IPS-15b (cell line): Measurements from ENCODE around the gene ZBTB39.
"Not testable (repeated sequence)": the region's sequence is repeated elsewhere in the genome, so short reads cannot be mapped to it uniquely, and the experiment has no call there.

Experiments used
- H3K27me3 ChIP-seq: one replicate; pipeline ENCODE4 v1.6.1; 2013; ENCODE audit warnings: low read length; ENCODE audit not compliant: control insufficient read depth, insufficient read depth
- H3K36me3 ChIP-seq: one replicate; pipeline ENCODE4 v1.6.1; 2013; ENCODE audit warnings: low read length; ENCODE audit not compliant: control insufficient read depth, insufficient read depth
- H3K4me1 ChIP-seq: one replicate; pipeline ENCODE4 v1.6.1; 2013; ENCODE audit warnings: mild to moderate bottlenecking, low read length; ENCODE audit not compliant: control insufficient read depth, insufficient read depth
- H3K4me3 ChIP-seq: one replicate; pipeline ENCODE4 v1.5.1; 2013; ENCODE audit warnings: low read depth, low read length
- H3K9ac ChIP-seq: one replicate; pipeline ENCODE4 v1.6.1; 2013; ENCODE audit warnings: low read depth, mild to moderate bottlenecking, low read length
- H3K9me3 ChIP-seq: one replicate; pipeline ENCODE4 v1.6.1; 2013; ENCODE audit warnings: mild to moderate bottlenecking, low read length; ENCODE audit not compliant: control insufficient read depth, insufficient read depth

Gene ZBTB39

GRCh38 chr12:57005980-57006808, at the start of gene ZBTB39:
Gene ZBTB39 (minus strand): TSS chr12:57006546. CDS start chr12:57004917, 1,629 bp downstream.
- Histone ChIP-seq H3K4me1 (peaks cover 13% of the 10 kb centered on the region), H3K36me3 (peaks cover 28% of the 10 kb centered on the region), H3K4me3 (peak within 1 kb of the TSS; percentile 83), H3K27me3 (no peaks in the 10 kb centered on the region), H3K9me3 (no peaks in the 10 kb centered on the region), H3K9ac (peak within 1 kb of the TSS; percentile 62)

GRCh38 chr12:57055824-57056223, 49.5 kb upstream of the ZBTB39 start:
- Histone ChIP-seq H3K4me3 (no peak overlapping the region), H3K9me3 (no peaks in the 10 kb centered on the region), H3K36me3 (peaks cover 32% of the 10 kb centered on the region), H3K27me3 (no peaks in the 10 kb centered on the region), H3K9ac (no peak overlapping the region), H3K4me1 (no peaks in the 10 kb centered on the region)

DNA sequence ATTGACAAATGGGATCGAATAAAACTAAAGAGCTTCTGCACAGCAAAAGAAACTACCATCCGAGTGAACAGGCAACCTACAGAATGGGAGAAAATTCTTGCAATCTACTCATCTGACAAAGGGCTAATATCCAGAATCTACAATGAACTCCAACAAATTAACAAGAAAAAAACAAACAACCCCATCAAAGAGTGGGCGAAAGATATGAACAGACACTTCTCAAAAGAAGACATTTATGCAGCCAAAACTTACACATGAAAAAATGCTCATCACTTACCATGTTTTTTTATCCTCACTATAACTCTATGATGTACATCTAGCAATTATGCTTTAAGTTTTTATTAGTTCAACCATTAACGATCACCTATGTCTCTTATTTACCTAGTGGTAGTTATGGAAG, 47.6 kb upstream of the ZBTB39 start:
- not testable (repeated sequence) for H3K9ac ChIP-seq, H3K4me3 ChIP-seq, H3K27me3 ChIP-seq, H3K9me3 ChIP-seq, H3K4me1 ChIP-seq
- H3K36me3 ChIP-seq = peaks cover 14% of the 10 kb centered on the region

GRCh38 chr12:57053146-57053545, 46.8 kb upstream of the ZBTB39 start:
- not testable (repeated sequence) for H3K27me3 ChIP-seq, H3K9me3 ChIP-seq, H3K36me3 ChIP-seq, H3K9ac ChIP-seq, H3K4me3 ChIP-seq, H3K4me1 ChIP-seq

- Histone ChIP-seq H3K4me1 (no peaks in the 10 kb centered on the region), H3K9ac (no peak overlapping the region), H3K9me3 (no peaks in the 10 kb centered on the region), H3K36me3 (no peaks in the 10 kb centered on the region), H3K4me3 (no peak overlapping the region), H3K27me3 (no peaks in the 10 kb centered on the region)
Observed at GRCh38 chr12:57051011-57051410, 44.7 kb upstream of the ZBTB39 start.

- Histone ChIP-seq H3K27me3 (no peaks in the 10 kb centered on the region), H3K4me1 (no peaks in the 10 kb centered on the region), H3K36me3 (no peaks in the 10 kb centered on the region), H3K9ac (no peak within 1 kb of the TSS), H3K9me3 (no peaks in the 10 kb centered on the region), H3K4me3 (no peak within 1 kb of the TSS)
Observed at GRCh38 chr12:57049890-57050289, 43.5 kb upstream of the ZBTB39 start, which contains the start of gene MYO1A. Gene MYO1A (minus strand): TSS chr12:57050129. CDS start chr12:57048323, 1,806 bp downstream.

DNA sequence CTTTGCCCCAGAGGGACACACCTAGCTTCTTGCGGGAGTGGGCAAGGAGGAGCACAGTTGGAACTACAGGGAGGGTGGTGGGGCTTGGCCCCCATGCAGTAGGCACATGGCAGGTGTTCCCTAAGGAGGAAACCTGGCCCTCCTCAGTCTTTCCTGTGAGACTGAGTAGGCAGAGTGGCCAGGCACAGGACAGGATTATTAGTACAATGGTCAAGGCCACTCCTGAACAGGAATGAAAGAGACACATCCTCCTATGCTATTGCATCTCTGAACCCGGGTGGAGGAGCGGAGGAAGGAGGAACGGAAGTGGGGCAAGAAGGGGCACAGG, 42.7 kb upstream of the ZBTB39 start:
- Histone ChIP-seq H3K4me3 (no peak overlapping the region), H3K9me3 (no peaks in the 10 kb centered on the region), H3K4me1 (no peaks in the 10 kb centered on the region), H3K27me3 (no peaks in the 10 kb centered on the region), H3K9ac (no peak overlapping the region), H3K36me3 (no peaks in the 10 kb centered on the region)

- H3K9ac ChIP-seq = no peak overlapping the region
- H3K4me1 ChIP-seq = no peaks in the 10 kb centered on the region
- no peaks in the 10 kb centered on the region for H3K27me3 ChIP-seq
- H3K4me3 ChIP-seq = no peak overlapping the region
- no peaks in the 10 kb centered on the region for H3K9me3 ChIP-seq
- H3K36me3 ChIP-seq = no peaks in the 10 kb centered on the region
Observed at GRCh38 chr12:57048423-57049118, 42.2 kb upstream of the ZBTB39 start.

GRCh38 chr12:57047981-57048380, 41.6 kb upstream of the ZBTB39 start:
- Histone ChIP-seq H3K36me3 (no peaks in the 10 kb centered on the region), H3K4me3 (no peak overlapping the region), H3K4me1 (no peaks in the 10 kb centered on the region), H3K9ac (no peak overlapping the region), H3K27me3 (no peaks in the 10 kb centered on the region), H3K9me3 (no peaks in the 10 kb centered on the region)

DNA sequence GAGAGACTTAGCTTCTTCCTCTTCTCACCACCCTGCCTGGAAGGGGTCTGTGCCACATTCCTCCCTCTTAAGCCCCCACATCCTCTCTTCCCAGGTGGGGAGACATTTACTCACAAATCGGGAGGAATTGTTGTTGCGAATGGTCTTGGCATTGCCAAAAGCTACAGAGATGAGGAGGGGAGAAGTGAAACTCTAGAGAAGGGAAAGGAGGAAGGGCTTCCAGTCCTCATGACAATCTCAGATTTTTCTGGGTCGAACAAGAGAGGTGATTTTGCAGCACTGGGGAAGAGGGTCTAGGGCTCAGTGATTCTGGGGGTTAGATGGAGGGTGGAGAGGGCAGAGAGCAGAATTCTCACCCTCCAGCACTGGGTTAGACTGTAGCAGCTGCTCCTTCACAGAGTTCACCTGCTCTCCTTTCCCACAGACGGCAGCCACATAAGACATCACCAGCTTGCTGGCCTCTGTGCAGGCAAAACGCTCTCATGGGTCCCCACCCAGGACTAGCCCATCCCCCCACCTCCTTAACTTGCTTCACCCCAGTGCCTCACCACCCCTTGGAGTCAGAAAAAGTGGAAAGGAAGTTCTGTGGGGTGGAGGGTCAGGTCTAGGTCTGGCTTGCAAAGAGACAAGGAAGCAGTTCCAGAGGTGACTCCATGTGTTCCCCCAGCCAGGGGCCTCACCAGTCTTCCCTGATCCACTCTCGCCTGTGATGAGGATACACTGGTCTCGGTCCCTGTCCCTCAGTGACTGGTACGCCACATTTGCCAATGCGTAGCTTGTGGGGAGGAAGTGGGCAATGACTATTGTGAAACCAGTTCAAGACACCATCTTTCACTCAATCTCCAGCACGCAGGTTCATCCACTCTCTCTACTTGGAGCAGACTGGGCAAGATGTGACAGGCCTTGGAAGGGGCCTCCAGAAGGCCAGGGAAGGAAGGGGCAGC, 40.9 kb upstream of the ZBTB39 start:
- Histone ChIP-seq H3K9me3 (no peaks in the 10 kb centered on the region), H3K4me1 (no peaks in the 10 kb centered on the region), H3K36me3 (no peaks in the 10 kb centered on the region), H3K9ac (no peak overlapping the region), H3K27me3 (no peaks in the 10 kb centered on the region), H3K4me3 (no peak overlapping the region)

DNA sequence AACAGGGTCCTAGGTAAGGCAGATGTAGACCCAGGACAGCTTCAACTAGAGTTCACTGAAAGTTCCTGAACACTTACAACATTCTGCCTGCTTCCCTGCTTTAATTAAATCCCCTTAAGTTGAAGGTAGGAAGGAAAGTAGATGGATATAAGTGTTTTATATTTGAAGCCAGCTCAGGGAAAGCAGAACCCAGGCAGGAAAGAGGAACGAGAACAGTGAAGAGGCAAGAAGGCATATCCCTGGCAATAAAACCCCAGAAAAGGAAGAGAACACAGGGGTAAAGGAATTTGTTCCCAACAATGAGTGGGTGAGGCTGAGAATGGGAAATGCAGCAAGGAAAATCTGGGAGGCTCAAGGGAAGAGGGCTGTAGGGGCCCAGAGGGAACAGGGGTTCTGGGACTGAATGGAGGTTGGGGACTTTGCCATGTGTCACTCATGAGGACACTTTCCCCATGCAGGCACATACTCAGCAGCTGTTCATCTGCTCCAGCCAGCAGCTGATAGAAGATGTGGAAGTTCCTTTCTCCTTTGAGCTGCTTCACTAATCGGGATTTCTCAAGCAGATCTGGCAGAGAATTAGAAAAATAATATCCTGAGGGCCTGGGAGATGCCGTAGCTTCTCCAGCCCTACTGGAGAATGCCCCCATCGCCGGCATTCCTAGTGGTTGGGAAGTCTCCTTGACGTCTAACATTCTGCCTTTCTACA, 39.9 kb upstream of the ZBTB39 start:
- Histone ChIP-seq H3K36me3 (no peaks in the 10 kb centered on the region), H3K4me1 (no peaks in the 10 kb centered on the region), H3K4me3 (no peak overlapping the region), H3K27me3 (no peaks in the 10 kb centered on the region), H3K9ac (no peak overlapping the region), H3K9me3 (no peaks in the 10 kb centered on the region)
